HEK293 (cell line): ENCODE measurements around the gene ZNF296.

Experiments used
- YY1 ChIP-seq: fragments of 450-650 bp; formaldehyde crosslinking; IDR thresholded peaks from 2 replicates; pipeline ENCODE4 v1.5.1; 2018; ENCODE audit warnings: missing biosample characterization, missing genetic modification characterization
- ZNF16 ChIP-seq: fragments of 450-650 bp; formaldehyde crosslinking; IDR thresholded peaks from 2 replicates; pipeline ENCODE4 v1.5.1; 2016; ENCODE audit warnings: low read depth, missing biosample characterization, missing genetic modification characterization
- ZNF292 ChIP-seq: fragments of 450-650 bp; formaldehyde crosslinking; IDR thresholded peaks from 2 replicates; pipeline ENCODE4 v1.5.1; 2016; ENCODE audit warnings: low read depth, missing biosample characterization, missing genetic modification characterization, borderline replicate concordance
- ZNF530 ChIP-seq: fragments of 450-650 bp; formaldehyde crosslinking; IDR thresholded peaks from 2 replicates; pipeline ENCODE4 v1.5.1; 2016; ENCODE audit warnings: low read depth, missing biosample characterization, missing genetic modification characterization
- ZNF623 ChIP-seq: fragments of 450-650 bp; formaldehyde crosslinking; IDR thresholded peaks from 2 replicates; pipeline ENCODE4 v1.5.1; 2016; ENCODE audit warnings: missing biosample characterization, missing genetic modification characterization
- TF ChIP-seq, protein P1 (sequence below): fragments of 450-650 bp; formaldehyde crosslinking; IDR thresholded peaks from 2 replicates; pipeline ENCODE4 v1.5.1; 2016; ENCODE audit warnings: missing biosample characterization, missing genetic modification characterization
- TF ChIP-seq, protein P2 (sequence below): fragments of 450-650 bp; formaldehyde crosslinking; conservative IDR thresholded peaks from 2 replicates; pipeline ENCODE4 v1.5.1; 2016; ENCODE audit warnings: low read depth, missing biosample characterization, missing genetic modification characterization

DNA sequence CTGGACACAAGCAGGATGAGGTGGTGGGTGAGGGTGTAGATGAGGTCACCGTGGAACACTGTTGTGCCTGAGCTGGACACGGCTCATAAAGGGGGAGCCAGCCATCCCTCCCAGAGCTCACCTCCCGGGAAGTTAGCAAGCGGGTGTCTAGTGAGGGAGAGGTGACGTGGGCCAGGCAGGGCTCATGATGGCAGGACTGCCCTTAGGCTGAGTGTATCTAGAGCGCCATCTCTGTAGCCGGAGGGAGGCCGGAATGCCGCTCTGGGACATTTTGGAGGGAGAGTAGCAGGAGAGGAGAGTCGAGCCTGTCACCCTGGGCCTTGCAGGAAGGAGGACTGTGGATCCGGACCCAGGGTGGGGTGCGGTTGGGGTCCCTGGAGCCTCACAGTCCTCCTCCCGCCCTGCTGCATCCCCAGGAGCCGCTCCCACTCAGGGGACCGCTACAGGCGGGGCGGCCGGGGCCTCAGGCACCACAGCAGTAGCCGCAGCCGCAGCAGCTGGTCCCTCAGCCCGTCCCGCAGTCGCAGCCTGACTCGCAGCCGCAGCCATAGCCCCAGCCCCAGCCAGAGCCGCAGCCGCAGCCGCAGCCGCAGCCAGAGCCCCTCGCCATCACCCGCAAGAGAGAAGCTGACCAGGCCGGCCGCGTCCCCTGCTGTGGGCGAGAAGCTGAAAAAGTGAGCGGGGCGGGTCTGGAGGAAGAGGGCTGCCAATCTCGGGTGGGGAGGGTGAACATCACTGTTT, 9.2 kb downstream of the ZNF296 start:
- TF ChIP-seq, protein P1, sequence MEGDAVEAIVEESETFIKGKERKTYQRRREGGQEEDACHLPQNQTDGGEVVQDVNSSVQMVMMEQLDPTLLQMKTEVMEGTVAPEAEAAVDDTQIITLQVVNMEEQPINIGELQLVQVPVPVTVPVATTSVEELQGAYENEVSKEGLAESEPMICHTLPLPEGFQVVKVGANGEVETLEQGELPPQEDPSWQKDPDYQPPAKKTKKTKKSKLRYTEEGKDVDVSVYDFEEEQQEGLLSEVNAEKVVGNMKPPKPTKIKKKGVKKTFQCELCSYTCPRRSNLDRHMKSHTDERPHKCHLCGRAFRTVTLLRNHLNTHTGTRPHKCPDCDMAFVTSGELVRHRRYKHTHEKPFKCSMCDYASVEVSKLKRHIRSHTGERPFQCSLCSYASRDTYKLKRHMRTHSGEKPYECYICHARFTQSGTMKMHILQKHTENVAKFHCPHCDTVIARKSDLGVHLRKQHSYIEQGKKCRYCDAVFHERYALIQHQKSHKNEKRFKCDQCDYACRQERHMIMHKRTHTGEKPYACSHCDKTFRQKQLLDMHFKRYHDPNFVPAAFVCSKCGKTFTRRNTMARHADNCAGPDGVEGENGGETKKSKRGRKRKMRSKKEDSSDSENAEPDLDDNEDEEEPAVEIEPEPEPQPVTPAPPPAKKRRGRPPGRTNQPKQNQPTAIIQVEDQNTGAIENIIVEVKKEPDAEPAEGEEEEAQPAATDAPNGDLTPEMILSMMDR: no peak
- TF ChIP-seq, protein P2, sequence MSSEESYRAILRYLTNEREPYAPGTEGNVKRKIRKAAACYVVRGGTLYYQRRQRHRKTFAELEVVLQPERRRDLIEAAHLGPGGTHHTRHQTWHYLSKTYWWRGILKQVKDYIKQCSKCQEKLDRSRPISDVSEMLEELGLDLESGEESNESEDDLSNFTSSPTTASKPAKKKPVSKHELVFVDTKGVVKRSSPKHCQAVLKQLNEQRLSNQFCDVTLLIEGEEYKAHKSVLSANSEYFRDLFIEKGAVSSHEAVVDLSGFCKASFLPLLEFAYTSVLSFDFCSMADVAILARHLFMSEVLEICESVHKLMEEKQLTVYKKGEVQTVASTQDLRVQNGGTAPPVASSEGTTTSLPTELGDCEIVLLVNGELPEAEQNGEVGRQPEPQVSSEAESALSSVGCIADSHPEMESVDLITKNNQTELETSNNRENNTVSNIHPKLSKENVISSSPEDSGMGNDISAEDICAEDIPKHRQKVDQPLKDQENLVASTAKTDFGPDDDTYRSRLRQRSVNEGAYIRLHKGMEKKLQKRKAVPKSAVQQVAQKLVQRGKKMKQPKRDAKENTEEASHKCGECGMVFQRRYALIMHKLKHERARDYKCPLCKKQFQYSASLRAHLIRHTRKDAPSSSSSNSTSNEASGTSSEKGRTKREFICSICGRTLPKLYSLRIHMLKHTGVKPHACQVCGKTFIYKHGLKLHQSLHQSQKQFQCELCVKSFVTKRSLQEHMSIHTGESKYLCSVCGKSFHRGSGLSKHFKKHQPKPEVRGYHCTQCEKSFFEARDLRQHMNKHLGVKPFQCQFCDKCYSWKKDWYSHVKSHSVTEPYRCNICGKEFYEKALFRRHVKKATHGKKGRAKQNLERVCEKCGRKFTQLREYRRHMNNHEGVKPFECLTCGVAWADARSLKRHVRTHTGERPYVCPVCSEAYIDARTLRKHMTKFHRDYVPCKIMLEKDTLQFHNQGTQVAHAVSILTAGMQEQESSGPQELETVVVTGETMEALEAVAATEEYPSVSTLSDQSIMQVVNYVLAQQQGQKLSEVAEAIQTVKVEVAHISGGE (tag by site-specific recombination): no peak
- TF ChIP-seq ZNF16 (tag by site-specific recombination) (no peak), ZNF623 (tag by site-specific recombination) (no peak), ZNF530 (no peak), ZNF292 (tag by site-specific recombination) (no peak), YY1 (tag by site-specific recombination) (no peak)
